SKM-1 treated with dmso at 0.1 percent for 144 hours (cell line): ENCODE results near the gene TRHDE.

ENCODE experiments used
- DNase-seq: peaks from one replicate; lab custom pipeline; 2025; ENCODE audit not compliant: unreplicated experiment; lab: John Stamatoyannopoulos, UW

Gene TRHDE

GRCh38 chr12:72272731-72273498 is 745 bp downstream of the TRHDE start:
- no peak for DNase-seq

GRCh38 chr12:72273499-72273837 is 1.3 kb downstream of the TRHDE start:
- no peak for DNase-seq

GRCh38 chr12:72273851-72274351 is 1.7 kb downstream of the TRHDE start:
- DNase-seq, result no peak

GRCh38 chr12:72274931-72275330 is 2.8 kb downstream of the TRHDE start:
- DNase-seq, result peak; percentile 50

- DNase-seq, result no peak
Measured at GRCh38 chr12:72275526-72275925, 3.4 kb downstream of the TRHDE start.

- DNase-seq, result no peak
Measured at GRCh38 chr12:72276181-72276805, 4.1 kb downstream of the TRHDE start.

- no peak for DNase-seq
Measured at GRCh38 chr12:72277415-72277814, 5.2 kb downstream of the TRHDE start.

GRCh38 chr12:72278894-72279293 is 6.7 kb downstream of the TRHDE start:
- no peak for DNase-seq

GRCh38 chr12:72281126-72281525 is 9.0 kb downstream of the TRHDE start:
- DNase-seq, result no peak

GRCh38 chr12:72282721-72283120 is 10.6 kb downstream of the TRHDE start:
- no peak for DNase-seq

GRCh38 chr12:72285861-72286260 is 13.7 kb downstream of the TRHDE start:
- no peak for DNase-seq

- no peak for DNase-seq
Measured at GRCh38 chr12:72286526-72286925, 14.4 kb downstream of the TRHDE start.

- no peak for DNase-seq
Measured at GRCh38 chr12:72288436-72288835, 16.3 kb downstream of the TRHDE start.

- DNase-seq, result no peak
Measured at GRCh38 chr12:72288911-72289310, 16.7 kb downstream of the TRHDE start.

- no peak for DNase-seq
Measured at GRCh38 chr12:72289633-72290032, 17.5 kb downstream of the TRHDE start.

- DNase-seq, result no peak
Measured at GRCh38 chr12:72291175-72291574, 19.0 kb downstream of the TRHDE start.

- DNase-seq, result no peak
Measured at GRCh38 chr12:72293701-72294100, 21.5 kb downstream of the TRHDE start.

- no peak for DNase-seq
Measured at GRCh38 chr12:72295101-72295500, 22.9 kb downstream of the TRHDE start.

- no peak for DNase-seq
Measured at GRCh38 chr12:72295744-72296143, 23.6 kb downstream of the TRHDE start.

GRCh38 chr12:72296389-72296788 is 24.2 kb downstream of the TRHDE start:
- DNase-seq, result no peak

- no peak for DNase-seq
Measured at GRCh38 chr12:72297666-72298065, 25.5 kb downstream of the TRHDE start.

GRCh38 chr12:72300728-72301127 is 28.6 kb downstream of the TRHDE start:
- DNase-seq, result no peak

- DNase-seq, result no peak
Measured at GRCh38 chr12:72304751-72305150, 32.6 kb downstream of the TRHDE start.
